HG03135 (cell line): Measurements from ENCODE around the gene SAFB2.

Source experiments
- ATAC-seq: cut with Tn5 transposase; IDR thresholded peaks from one replicate; pipeline ENCODE4 v1.9.1; 2021; ENCODE audit warnings: mild to moderate bottlenecking, moderate library complexity; ENCODE audit not compliant: unreplicated experiment

SAFB2 gene

DNA sequence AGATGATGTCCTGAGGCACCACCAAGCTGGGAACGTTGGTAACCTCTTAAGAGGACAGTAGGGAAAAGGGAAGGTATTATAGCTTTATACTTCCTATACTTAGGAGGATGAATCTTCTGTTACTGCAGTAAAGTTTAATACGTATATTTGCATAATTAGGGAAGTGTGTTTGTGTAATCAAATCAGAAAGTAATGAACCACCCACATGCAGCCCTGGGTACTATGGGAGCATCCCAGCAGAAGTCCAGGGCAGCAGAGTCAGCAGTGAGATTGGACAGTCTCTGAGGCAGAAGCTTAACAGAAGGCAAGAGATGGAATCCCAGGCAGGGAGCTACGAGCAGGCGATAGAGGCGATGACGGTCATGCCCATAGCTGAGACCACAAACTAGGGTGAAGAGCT lies 12.9 kb upstream of the SAFB2 start:
- ATAC-seq = no peak

DNA sequence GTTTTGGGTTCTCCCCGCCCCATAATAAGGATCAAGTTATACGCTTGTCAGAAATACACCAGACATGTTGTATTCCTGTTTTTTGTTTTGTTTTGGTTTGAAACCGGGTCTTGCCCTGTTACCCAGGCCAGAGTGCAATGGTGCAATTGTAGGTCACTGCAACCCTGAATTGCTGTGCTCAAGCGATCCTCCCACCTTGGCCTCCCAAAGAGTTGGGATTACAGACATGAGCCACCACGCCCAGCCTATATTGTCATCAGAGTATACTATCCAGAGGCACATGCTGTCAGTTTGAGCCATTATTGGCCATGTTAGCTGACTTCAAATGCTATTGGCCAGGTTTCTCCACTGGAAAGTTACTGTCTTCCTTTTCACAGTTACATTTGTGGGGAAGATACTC lies 10.1 kb upstream of the SAFB2 start:
- ATAC-seq = no peak

DNA sequence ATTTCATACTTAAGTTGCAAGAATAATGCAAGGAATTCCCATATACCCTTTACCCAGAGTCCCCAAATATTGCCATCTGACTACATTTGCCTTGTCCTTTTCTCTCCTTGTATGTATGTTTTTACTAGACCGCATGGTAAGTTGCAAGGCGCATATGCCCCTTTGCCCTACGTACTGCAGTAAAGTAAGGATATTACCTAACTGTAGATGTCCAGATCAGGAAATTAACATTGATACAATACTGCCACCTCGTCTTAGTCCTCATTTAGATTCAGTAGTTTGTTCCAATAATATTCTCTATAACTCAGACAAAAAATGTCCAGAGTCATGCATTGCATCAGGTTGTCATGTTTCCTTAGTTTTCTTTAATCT lies 9.7 kb upstream of the SAFB2 start:
- ATAC-seq = no peak

DNA sequence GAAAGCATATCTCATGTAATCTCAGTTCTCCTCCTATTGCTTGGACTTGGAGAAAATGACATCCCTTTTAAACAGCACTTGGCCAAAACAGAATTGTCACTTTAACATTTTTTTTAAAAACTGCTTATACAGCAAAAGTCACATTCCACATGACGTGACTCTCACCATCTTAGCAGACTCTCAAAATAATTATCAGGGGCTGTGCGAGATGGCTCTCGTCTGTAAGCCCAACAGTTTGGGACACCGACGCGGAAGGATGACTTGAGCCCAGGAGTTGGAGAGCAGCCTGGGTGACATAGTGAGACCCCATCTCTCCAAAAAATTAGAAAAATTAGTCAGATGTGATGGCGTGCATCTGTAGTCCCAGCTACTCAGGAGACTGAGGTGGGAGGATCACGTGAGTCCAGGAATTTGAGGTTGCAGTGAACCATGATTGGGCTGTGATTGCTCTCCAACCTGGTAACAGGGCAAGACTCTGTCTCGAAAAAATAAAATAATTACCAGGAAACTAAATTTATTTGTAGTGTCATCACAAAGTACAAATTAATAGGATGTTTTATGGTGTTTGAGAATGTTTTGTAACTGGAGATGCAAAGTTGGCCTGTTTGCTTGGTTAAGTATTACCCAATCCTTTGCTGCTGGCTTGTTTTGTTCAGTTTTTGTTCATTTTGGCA lies 9.1 kb upstream of the SAFB2 start:
- ATAC-seq = no peak

DNA sequence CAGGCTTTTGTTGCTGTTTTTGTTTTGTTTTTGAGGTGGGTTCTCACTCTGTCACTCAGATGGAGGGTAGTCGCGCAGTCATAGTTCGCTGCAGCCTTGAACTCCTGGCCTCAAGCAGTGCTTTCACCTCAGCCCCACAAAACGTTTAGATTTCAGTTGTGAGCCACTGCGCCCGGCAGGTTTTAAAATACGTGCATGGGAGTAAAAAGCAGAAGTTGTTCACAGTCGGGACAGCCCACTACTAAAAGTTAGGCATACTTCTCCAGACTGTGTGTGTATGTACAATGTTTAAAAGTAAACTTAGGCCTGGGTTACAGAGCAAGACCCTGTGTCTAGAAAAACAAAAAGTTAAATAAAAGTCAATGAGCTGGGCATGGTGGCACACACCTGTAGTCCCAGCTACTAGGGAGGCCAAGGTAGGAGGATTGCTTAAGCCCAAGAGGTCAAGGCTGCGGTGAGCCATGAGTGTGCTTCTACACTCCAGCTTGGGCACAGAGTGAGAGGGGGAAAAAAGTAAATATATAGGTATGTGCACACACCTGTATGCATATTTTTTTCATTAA lies 6.4 kb upstream of the SAFB2 start:
- no peak for ATAC-seq

DNA sequence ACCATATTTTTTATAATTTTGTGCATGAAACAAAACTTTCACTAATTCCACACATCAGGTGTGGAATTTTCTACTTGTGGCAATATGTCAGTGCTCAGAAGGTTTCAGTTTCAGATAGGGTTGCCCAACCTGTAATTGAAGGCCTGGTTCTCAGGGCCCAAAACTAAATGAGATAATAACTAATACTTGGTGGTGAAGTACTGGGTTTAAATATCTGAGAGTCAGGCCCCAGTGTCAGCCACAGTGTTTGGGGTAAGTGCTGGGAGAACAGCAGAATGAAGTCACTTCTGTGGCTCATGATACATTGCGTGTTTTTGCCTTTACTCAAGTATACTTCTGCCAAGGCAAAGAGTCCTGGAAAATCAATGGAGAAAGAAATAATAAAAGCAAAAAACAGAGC lies 5.9 kb upstream of the SAFB2 start:
- ATAC-seq = no peak

DNA sequence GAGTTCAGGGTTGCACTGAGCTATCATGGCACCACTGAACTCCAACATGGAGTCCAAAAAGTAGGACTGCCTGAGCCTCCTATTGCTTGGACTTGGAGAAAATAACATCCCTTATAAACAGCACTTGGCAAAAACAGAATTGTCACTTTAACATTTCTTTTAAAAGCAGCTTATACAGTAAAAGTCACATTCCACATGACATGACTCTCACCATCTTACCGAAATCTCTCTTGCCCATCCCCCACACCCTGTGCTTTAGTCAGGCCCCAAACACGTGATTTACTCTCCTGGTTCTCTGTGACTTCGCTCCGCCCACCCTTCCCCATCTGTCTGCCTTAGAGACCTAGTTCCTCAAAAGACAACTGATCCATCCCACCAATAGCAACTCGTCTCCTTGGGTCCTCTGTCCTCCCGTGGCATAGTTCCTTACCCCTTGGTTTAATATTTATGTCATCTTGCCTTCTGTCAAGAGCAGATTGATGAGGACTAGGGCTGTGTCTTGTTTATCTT lies 4.9 kb upstream of the SAFB2 start:
- no peak for ATAC-seq

DNA sequence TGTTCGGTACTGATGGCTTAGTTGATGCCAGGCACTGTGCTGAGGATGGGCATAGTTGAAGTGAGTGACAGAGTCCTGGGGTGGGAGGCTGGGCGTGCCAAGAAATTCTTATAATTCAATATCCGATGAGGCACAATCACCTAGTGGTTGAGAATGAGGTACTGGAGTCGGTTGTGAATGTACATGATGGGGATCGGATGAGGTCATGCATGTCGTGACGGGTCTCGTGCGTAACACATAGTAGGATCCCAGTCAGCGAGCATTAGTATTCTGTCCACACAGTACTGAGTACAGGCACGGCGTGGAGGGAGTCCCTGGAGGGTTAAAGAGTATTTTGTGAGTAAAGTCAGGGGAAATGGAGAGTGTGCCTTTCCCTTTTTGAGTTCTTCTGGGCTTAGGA lies 3.1 kb upstream of the SAFB2 start:
- ATAC-seq = no peak

DNA sequence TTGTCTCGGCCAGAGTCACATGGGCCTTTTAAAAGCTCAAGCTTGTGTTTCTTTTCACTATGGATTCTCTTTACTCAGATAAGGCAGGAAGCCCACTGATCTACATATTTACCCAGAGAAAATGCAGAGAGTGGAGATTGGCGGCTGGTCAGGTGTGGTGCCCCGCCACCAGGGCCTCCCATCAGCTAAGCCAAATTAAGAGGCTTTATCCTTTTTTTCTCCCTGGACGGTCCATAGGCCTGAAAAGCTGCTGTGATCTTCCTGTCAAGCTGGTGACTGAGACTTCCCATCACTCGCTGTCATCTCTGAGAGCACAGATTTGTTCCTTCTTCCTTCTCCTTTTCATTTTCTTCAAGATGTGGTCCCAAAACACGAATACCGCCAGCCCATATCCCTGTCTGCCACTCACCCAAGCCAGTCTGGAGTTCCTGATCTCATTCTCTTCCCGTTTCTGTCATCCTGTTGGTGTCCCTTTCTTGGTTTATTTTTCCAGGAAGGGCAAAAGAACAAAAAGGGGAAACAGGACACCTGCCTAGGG lies 2.2 kb upstream of the SAFB2 start:
- ATAC-seq = no peak

DNA sequence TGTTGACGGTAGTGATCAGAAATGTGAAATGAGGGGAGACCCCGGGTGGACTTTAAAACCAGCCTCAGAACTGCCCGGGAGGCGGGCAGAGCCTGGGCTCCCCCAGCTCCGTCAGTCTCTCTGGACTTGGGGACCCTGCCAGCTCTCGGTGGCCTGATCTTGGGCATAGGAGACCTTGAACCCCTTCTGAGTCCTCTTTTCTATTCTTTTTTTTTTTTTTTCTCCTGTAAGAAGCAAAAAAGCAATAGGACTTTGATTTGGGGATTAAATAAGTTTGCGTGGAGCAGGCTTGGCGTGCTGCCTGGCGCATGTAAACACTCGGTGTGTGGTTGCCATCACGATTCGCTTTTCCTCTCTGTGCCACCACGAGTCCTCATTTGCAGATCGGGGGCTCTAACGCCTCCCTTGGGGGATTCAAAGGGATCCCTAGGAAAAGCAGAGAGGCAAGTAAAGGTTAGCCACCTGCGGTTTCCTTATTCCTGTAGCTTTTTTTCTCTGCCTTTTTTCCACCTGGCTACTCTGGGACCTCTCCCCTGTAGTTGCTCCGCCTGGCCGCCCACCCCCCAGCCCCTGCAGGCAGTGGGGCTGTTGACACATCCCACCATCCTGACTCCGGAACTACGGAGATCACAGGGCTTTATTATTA lies 1.6 kb upstream of the SAFB2 start:
- no peak for ATAC-seq

DNA sequence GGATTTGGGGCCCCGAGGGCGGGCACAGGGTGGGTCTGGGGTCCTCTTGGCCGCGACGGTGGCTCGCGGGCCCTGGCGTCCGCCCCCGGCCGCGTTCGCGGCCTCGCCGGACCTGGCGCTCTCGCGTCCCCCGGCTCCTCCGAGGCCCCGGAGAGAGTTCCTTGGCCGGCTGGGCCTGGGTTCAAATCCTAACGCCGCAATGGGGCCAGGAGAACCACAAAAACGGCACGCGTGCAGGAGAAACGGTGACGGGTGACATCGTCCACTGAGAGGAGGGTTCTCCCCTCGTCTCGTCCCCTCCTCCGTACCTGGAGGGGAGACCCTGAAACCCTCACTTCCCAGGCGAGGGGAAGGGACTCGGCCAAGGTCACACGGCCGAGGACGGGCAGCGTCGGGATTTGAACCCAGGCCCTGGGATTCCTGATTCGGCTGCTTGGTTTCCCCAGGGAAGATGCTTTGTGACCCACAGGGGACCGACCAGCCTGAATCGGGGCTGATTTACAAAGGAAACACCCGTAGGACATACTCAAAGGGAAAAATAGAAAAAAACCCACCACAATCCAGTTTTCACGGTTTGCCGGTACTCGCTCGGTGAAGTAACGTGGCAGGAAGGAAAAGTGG lies 931 bp upstream of the SAFB2 start:
- ATAC-seq = peak; percentile 4

DNA sequence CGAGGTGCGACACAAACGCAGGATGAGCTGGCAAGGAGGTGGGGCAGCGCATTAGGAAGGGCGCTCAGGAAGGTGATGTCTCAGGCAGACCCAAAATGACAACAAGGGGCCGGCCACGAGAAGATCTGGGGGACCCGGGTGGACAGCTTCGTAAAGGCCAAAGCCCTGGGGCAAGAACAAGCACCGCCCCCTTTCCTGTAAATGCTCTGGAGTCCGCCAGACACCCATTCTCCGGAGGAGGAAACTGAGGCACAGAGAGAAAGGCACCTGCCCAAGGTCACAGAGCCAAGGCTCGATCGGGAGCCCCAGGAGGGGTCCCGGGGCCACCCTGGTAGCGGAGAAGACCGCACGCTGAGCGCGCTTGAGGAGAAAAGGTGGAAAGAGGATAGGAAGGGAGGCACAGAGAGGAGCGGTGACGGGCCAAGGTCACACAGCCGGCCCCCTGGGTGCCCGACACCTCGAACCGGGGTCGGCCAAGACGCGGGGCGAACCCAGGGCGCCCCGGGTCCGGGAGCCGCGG lies 571 bp downstream of the SAFB2 start:
- ATAC-seq = no peak

DNA sequence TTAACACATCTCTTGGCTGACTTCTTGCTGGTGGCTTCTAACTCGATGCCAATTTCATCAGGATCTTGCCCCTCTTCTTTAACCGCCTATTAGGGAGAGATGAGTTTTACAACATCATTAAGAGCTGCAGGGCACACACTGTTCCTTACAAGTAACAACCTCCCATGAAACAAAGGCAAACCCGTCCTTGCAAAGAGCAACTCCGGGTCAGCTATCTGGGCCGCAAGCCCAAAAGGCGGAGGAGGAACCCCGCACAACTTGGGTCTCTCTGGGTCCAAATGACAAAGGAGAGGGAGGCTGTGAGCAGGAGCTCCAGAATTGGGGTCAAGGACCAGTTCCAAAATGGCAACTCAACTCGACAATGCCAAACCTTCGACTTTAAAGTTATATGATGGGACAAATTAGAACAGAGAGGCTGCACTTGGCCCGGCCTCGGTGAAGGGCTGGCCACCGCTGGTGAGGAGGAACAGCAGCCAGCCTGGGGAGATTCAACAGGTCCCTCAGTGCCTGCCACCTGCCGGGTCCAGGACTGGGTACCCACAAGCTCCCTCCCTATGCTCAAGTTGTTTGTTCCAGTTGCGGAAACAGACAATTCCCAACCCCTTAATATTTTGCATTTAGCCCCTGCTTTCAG lies 1.1 kb downstream of the SAFB2 start:
- ATAC-seq = no peak

DNA sequence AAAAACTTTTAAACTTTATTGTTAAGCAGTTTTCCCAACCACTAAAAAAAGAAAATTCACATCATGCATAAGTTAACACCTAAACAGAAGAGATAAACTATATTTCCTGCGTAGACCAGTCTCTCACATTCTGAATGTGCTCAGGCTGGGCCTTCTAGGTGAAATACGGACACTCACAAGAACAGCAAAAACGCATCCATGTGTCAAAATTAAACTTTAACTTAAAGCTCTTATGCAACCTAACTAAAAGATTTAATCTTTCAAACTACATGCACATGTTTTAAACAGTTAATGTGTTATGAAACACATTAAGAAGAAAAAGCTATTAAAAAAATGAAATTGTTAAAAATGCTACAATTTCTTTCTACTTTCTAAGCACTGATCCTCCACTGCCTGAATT lies 2.6 kb downstream of the SAFB2 start:
- ATAC-seq = no peak

DNA sequence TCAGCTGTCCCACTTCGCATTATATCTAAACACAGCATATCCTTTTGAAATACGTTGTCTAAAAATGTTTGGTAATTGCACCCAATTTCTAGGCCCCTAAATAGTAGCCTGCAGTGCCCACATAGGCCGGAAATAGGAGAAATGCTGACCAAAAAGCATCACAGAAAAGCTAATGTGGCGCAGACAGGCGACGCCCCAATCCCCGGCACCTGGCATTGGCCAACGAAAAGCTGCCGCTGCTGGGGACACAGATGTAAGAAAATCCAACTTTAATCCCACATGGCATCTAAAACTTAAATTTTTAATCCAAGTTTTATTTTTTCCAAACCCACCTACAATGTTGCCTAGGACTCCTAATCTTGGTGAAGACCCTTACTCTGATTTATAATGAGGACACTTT lies 4.0 kb downstream of the SAFB2 start:
- no peak for ATAC-seq

DNA sequence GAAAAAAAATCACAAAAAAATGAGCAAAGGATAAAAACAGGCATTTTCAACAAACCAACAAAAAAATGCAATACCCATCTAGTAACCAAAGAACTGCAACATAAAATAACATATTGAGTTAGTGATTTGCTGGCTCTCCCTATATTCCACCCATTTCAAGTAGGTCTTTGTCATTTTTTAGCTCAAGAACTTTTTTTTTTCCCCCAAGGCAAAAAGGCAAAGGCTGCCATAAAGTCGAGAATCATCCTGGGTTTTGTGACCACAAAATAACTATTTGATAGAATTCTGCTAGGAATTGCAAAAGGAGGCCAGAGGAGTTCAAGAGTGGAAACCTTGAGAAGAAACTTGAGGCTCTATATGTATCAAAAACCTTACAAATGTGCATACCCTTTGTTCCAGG lies 5.5 kb downstream of the SAFB2 start:
- ATAC-seq = no peak

DNA sequence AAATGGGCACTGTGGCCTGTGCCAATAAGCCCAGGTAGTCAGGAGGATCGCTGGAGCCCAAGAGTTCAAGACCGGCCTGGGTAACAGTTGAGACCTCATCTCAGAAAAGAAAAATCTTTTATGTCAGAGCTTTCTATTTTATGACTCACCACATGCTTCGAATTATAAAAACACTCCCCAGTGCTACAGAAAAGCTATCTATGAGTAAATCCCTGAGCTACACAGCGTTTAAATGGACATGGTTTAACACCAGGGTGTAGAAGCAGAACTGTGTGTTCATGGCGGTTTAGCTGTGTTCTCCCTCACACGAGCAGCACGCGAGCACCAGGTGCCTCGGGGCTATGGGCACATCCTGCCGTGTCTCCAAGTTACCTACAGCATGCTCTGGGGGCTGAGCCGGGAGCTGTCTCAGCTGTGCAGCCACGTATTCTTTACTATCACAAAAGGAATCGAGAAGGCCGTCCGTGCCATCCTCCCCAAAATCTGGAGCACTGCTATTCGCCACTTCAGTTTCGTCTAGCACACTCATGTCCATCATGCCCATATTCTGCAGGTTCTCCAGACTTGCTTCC lies 6.7 kb downstream of the SAFB2 start:
- no peak for ATAC-seq

DNA sequence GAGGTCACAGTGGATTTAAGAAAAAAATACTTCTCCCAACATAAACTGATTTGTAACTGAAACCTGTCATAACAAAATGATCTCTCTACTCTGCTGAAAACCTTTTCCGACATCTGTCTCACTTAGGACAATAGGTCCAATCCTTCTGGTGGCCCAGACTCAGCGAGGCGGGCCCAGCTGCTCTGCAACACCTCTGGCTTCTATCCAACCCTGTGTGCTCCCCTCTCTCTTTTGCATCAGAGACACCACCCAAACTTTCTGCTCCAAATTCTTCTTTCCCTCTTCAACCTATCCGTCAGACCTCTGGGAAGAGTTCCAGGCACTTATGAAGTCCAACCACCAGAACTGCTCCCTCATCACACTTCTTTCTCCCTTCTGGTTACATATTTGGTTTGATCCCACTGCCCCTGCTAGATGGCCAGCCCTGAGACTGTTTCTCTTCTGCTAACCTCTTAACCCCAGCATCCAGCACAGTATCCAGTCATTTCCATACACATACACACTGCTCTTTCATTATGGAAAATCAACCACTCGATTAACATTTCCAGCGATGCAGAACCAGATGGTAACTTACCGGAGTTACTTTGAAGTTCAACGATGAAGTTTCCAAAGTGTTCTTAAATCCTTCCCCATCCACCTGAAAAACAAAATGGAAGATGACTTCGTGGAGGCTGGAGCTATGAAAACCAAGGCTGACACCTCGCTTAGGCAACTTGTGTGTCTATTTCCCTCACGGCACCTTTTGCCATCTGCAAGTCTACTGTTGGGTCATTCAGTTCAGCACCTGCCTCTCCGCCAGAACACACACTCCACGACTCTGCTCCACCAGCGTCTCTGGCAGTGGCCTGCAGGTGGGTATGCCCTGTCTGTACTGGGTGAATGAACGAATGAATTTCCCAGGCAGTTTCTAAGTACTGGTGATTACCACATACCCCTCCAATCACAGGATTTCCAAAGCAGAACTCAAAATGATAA lies 9.4 kb downstream of the SAFB2 start:
- no peak for ATAC-seq

DNA sequence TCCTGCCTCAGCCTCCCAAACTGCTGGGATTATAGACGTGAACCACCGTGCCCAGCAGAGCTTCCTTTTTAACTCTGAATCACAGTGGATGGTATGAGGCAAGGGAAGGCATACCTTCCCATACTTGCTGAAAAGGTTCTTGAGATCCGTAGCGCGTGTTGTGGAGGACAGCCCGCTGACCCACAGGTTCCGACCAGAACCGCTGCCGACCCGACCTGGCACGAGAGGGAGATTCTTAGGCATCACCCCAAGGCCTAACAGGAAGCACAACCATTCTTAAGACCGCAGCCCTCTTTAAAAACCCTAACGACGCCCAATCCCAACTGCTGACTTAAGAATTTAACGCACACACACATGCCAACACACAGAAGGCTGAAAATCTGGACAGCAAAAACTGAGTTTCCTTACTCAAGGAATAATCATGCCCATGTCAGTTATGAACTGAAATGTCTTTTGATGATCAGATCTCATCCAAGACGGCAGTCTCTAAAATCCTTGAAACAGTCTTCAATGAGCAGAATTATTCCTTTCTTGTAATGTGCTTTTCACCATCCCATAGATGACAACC lies 12.6 kb downstream of the SAFB2 start:
- ATAC-seq = no peak
